Measurements from ENCODE around the gene ETS1. TPM values are rescaled to one million over a fixed set of nuclear protein-coding genes. Genes with fewer than 3 reads are reported as not detected.
A peak's percentile ranks its signal among the peaks of the same experiment; 100 is the strongest.

Gene ETS1
- total RNA-seq, 1 donor from 2014 or later = 121 TPM

GRCh38 chr11:128508770-128509510 is 78.4 kb downstream of the ETS1 start:
- intact Hi-C loops (cut with DNase I) = no loop called here
- no peak for DNase-seq
- Histone ChIP-seq H3K27me3 (no peaks in the 10 kb centered on the region), H3K4me3 (peak overlapping the region; percentile 32), H3K4me1 (peaks cover 96% of the 10 kb centered on the region), H3K36me3 (peaks cover 20% of the 10 kb centered on the region), H3K27ac (peak overlapping the region; percentile 61), H3K9me3 (no peaks in the 10 kb centered on the region)
- TF ChIP-seq, protein P1, sequence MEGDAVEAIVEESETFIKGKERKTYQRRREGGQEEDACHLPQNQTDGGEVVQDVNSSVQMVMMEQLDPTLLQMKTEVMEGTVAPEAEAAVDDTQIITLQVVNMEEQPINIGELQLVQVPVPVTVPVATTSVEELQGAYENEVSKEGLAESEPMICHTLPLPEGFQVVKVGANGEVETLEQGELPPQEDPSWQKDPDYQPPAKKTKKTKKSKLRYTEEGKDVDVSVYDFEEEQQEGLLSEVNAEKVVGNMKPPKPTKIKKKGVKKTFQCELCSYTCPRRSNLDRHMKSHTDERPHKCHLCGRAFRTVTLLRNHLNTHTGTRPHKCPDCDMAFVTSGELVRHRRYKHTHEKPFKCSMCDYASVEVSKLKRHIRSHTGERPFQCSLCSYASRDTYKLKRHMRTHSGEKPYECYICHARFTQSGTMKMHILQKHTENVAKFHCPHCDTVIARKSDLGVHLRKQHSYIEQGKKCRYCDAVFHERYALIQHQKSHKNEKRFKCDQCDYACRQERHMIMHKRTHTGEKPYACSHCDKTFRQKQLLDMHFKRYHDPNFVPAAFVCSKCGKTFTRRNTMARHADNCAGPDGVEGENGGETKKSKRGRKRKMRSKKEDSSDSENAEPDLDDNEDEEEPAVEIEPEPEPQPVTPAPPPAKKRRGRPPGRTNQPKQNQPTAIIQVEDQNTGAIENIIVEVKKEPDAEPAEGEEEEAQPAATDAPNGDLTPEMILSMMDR (IDR thresholded peaks at IDR 0.05) = no peak
- ATAC-seq = peak; percentile 46

- peaks cover 14% of the 10 kb centered on the region for H3K36me3 ChIP-seq
- H3K9me3 ChIP-seq = no peaks in the 10 kb centered on the region
- H3K4me3 ChIP-seq = peak overlapping the region; percentile 32
- TF ChIP-seq, protein P1 (IDR thresholded peaks at IDR 0.05) = no peak
- H3K27me3 ChIP-seq = no peaks in the 10 kb centered on the region
- DNase-seq = no peak
- peaks cover 97% of the 10 kb centered on the region for H3K4me1 ChIP-seq
- ATAC-seq = no peak
- intact Hi-C loops (cut with DNase I) = no loop called here
- peak overlapping the region; percentile 73 for H3K27ac ChIP-seq
These were observed 79.4 kb downstream of the ETS1 start for GRCh38 chr11:128507936-128508335.

DNA sequence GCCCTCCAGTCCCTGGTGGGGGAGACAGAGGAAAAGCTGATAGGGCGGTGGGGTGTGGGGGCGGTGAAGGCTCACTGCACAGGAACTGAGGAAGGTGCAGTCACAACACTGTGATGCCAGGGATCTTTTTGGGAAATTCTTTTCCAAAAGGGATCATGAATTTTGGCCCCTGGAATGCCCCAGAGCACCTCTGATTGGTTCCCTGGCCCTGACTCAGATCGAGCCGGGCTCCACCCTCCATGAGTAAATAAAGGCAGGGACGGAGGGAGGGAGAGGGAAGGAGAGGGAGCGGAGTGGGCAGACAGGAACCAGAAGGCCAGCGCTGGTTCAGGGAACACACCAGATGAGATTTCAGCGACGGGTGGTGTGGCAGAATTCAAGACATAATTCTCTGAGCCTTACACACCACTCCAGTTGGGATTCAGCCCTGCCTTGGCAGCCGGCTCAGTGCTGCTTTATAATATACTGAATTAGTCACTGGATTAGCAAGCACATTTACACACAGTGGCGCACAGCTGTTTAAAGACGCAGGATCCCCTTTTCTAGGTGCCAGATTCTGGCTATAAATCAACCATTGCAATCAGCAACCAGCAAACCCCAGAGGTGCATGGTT is 80.3 kb downstream of the ETS1 start:
- intact Hi-C loops (cut with DNase I) = no loop called here
- Histone ChIP-seq H3K4me1 (peaks cover 99% of the 10 kb centered on the region), H3K4me3 (peak overlapping the region; percentile 32), H3K27me3 (no peaks in the 10 kb centered on the region), H3K36me3 (peaks cover 6% of the 10 kb centered on the region), H3K27ac (peak overlapping the region; percentile 73), H3K9me3 (no peaks in the 10 kb centered on the region)
- peak; percentile 94 for ATAC-seq
- DNase-seq = peak; percentile 76
- TF ChIP-seq, protein P1 (IDR thresholded peaks at IDR 0.05) = no peak

GRCh38 chr11:128506356-128506755 is 81.0 kb downstream of the ETS1 start:
- Histone ChIP-seq H3K27ac (peak overlapping the region; percentile 73), H3K4me3 (peak overlapping the region; percentile 32), H3K27me3 (no peaks in the 10 kb centered on the region), H3K9me3 (no peaks in the 10 kb centered on the region), H3K36me3 (peaks cover 4% of the 10 kb centered on the region), H3K4me1 (peaks cover 99% of the 10 kb centered on the region)
- ATAC-seq = no peak
- DNase-seq = no peak
- intact Hi-C loops (cut with DNase I) = no loop called here
- TF ChIP-seq, protein P1 (IDR thresholded peaks at IDR 0.05) = no peak

DNA sequence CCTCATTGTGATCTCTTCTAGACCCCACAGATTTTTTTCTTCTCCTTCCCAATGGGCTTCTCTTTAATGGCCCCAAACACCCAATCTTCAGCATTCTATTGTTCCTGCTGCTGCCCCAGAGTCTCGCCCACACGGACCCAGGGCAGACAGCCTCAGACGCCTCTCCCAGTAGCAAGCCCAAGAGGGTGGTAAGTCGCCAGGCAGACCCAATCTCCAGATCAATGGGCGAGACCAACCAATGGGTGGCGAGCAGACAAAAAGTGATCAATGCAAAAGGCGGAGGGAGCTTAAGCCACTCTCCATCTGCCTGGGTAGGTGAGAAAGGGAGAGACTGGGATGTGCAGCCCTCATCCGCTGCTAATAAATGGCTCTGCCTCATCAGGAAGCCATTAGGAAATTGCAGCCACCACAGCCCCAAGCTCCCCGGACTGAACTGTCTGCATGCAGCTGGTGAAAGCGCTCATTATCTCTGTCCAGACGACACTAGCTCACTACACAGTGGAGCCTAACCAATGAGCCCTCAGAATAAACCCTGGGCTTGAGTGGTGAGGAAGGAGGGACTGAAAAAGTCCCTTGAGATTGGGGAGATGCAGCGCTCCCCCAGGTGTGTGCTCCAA is 81.8 kb downstream of the ETS1 start:
- DNase-seq = no peak
- TF ChIP-seq, protein P1 (IDR thresholded peaks at IDR 0.05) = no peak

More for the DNA sequence above, 81.8 kb downstream of the ETS1 start:
- Histone ChIP-seq H3K36me3 (peaks cover 4% of the 10 kb centered on the region), H3K27ac (peak overlapping the region; percentile 38), H3K9me3 (no peaks in the 10 kb centered on the region), H3K27me3 (no peaks in the 10 kb centered on the region), H3K4me3 (no peak overlapping the region), H3K4me1 (peaks cover 99% of the 10 kb centered on the region)
- no peak for ATAC-seq
- intact Hi-C loops (cut with DNase I) = no loop called here

Data from upper lobe of right lung (tissue), 1 donor.